Measurements from ENCODE around the gene NOL4L. TPM values are rescaled to one million over a fixed set of nuclear protein-coding genes. Genes with fewer than 3 reads are reported as not detected.
"Not testable (repeated sequence)": the region's sequence is repeated elsewhere in the genome, so short reads cannot be mapped to it uniquely, and the experiment has no call there.

Gene NOL4L
- polyA plus RNA-seq, 3 donors = 50.6 to 67.3 (median 57.2) TPM

DNA sequence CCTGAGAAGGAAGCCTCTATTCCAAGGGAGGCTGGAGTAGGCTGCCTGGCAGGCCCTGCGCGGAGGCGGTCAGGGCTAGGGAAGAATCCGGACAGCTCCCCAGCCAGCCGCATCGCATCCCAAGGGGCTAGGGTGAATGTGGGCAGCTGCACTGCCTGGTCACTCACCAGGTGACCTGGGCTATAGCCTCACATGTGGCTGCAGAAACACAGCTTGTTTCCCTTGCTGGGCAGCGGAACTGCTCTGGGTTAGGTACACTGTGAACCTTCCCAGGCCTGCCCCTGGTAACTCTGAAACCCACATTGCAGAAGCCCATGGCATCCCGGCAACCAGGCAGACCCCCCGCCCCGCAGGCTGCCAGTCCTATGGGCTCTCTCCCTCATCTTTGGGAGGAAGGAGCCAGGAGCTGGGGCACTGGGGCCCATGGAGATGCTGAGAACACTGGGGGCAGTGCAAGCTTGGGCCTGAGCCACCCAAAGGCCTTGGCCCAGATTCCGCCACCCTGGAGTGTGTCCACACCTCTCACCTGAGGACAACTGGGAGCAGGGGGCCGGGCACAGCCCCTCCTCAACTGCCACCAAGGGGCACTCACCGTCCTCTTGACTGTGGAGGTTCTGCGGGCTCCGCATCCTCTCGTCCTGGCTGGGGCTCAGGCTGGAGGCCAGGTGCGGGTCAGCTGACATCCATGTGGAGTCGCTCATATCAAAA is 111.0 kb downstream of the NOL4L start:
- no peak for DNase-seq (ENCODE audit: extremely low read depth in 1 of 11, low read depth in 9 of 11, low spot score in 4 of 11)

DNA sequence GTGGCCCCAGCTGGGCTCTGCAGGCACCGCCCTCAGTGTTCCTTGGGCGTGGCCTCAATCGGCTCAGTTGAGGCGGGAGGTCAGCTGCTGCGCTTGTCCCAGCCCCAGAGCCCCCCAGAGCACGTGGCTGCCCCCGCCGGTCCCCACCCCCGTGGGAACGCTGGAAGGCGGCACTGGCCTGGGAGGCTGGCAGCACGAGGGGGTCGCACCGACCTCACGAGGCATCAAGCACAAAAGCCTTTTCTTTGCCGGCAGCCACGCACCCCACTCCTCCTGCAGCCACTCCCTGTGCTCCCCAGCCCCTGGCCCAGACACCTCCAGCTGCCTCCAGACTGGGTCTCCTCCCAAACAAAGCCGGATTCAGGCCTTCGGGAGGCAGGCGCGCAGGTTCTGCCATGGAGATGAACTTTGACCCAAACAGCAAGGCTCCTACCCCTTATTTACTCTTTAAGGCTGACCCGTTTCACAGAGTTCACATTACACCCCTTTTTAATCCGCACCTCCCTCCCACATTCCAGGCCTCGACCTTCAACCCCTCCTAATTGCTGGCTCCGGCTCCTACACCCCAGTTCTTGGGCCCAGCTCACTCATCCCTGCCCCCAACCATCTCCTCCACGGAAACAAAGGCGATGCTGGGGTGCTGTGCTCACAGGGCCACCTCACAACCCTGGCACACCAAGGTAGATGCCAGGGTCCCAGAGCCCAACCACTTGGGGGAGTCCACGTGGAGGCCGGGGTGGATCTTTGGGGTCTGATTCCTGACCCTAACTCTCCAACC is 111.7 kb downstream of the NOL4L start:
- no peak for DNase-seq (ENCODE audit: extremely low read depth in 1 of 11, low read depth in 9 of 11, low spot score in 4 of 11)

DNA sequence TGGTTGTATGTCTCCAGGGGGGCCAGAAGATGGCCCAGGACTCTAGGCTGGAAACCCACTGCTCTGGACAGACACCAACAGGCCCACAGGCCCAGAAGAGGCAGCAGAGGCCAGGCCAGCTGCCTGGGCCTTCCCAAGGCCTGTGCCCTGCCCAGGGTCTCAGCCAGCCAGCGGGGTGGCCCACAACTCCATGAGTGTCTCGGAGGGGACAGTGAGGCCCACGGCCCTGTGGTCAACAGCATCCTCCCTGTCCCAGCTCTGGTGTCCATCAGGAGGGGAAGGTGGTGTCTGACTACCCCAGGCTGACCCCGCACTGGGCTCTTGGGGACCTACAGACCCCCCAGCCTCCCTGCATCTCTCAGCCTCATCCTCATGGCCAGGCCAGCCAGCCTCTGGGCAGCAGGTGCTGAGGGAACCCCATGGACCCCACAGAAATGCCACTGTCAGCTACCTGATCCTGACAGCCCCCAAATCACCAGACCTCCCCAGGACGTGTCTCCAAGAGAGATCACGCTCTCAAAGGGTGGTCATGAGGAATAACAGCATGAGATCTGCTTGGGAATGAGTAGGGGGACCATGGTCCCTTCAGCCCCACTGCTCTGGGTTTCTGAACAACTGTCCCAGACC is 112.4 kb downstream of the NOL4L start:
- DNase-seq (ENCODE audit: extremely low read depth in 1 of 11, low read depth in 9 of 11, low spot score in 4 of 11) = no peak

DNA sequence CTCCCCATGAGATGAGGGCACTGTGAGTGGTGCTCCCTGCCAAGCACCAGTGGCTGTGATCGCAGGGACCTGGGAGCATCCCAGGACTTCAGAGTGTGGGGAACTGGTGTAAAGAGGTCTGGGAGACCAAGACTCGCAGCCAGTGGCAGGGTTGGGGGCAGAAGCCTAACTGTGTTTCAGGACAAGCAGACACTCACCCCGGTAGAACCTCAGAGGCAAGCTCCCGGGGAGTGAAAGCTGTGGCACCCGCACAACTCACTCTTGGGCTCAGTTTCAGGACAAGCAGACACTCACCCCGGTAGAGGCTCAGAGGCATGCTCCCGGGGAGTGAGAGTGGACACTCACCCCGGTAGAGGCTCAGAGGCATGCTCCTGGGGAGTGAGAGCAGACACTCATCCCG is 114.2 kb downstream of the NOL4L start:
- no peak for DNase-seq (ENCODE audit: extremely low read depth in 1 of 11, low read depth in 9 of 11, low spot score in 4 of 11)

DNA sequence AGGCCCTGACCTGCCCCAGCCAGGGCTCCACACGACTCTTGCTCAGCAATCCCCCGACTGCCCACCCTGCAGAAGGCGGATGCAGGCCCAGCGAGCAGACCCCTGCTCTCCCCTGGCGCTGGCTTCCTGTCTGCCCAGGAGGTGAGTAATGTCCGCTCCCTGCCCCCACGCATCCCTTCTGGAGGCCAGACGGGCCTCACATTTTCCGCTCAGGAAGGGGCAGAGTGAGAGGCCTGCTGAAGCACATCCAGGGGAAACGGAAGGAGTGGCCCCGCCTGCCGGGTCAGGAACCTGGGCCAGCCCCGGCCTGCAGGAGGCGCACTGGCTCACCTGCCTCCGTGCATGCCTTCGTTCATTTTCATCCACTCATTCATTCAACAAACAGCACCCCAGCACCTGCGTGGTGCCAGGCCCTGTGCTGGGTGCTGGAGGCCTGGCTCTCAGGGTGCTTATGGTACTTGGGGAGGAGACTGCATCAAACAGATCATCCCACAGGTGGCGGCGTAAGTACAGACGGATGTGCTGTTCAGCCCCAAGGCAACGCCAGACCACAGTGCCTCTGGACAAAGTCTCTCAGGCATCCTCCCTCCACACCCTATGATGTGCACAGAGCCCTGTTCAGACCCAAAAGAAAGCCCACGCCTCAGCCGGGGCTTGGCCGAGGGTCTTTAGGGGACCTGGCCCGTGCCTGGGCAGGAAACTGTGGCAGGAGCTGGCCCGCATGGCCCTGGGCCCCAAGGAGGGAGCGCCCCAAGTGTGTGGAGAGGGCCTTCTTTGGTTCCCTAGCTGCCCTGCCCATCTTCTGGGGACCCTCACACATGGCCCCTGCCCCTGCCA is 114.9 kb downstream of the NOL4L start:
- peak in 3 of 11 donors; percentile 65 to 73 (median 73) for DNase-seq (ENCODE audit: extremely low read depth in 1 of 11, low read depth in 9 of 11, low spot score in 4 of 11)

DNA sequence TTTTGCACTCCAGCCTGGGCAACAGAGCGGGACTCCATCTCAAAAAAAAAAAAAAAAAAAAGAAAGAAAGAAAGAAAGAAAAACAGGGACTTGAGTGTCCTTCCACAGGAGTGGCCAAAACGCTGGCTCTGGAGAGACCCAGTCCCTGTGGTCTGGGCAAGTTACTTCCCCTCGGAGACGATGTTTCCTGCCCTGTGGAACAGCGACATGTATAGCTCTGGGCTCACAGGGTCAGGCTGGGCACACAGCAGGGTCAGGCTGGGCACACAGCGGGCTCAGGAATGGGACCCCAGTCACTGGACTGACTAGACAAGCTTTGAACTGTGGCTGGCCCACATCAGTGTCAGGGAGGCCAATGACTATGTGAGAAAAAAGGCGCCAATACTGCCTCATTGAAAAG is 116.3 kb downstream of the NOL4L start:
- no peak for DNase-seq (ENCODE audit: extremely low read depth in 1 of 11, low read depth in 9 of 11, low spot score in 4 of 11)

DNA sequence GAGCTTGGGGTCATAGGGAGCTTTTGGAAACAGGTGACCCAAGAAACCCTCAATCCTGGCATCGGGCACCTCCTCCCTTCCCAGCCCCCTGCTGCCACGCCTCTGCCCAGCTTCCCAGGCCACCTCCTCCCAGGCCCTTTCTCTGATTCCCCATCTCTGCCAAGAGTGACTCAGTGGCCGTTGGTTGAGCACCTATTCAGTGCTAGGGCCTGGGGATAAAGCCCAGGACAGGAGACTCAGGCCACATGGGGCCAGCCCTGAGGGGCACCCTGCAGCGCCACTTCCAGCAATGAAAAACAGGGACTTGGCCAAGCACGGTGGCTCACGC is 116.9 kb downstream of the NOL4L start:
- DNase-seq (ENCODE audit: extremely low read depth in 1 of 11, low read depth in 9 of 11, low spot score in 4 of 11) = no peak

DNA sequence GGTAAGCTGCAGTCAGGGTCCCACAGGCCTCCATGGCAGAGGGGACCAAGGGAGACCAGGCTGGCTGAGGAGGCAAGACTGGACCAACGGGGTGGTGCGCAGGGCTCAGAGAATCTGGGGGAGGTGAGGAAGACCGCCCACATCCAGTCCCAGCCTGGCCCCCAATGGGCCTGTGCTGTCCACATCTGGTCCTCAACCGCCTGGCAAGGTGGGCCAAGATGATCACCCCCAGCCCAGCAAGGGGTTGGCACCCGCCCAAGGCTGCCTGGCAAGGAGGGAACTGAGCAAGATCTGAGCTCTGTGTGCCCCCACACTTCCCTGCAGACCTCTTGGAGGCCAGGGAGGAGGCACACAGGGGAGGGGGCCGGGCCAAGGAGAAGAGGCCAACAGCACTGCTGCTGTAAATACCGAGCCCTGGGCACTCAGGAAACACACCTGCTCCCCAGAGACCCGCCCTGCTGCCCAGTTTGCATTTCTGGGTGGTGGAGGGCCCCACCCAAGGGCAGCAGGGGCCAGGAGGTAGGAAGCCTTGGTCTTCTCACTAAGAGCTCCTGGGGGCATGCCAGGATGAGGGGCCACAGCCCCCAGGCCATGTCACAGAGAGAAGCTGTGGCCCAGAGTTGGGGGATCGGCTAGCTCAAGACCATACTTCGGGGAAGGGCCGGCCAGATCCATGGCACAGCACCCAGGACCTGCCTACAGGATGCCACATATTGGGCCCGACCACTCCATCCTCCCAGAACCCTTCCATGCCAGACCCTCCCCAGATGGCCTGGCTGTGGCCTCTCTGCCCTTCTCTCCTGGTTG is 117.4 kb downstream of the NOL4L start:
- no peak for DNase-seq (ENCODE audit: extremely low read depth in 1 of 11, low read depth in 9 of 11, low spot score in 4 of 11)

DNA sequence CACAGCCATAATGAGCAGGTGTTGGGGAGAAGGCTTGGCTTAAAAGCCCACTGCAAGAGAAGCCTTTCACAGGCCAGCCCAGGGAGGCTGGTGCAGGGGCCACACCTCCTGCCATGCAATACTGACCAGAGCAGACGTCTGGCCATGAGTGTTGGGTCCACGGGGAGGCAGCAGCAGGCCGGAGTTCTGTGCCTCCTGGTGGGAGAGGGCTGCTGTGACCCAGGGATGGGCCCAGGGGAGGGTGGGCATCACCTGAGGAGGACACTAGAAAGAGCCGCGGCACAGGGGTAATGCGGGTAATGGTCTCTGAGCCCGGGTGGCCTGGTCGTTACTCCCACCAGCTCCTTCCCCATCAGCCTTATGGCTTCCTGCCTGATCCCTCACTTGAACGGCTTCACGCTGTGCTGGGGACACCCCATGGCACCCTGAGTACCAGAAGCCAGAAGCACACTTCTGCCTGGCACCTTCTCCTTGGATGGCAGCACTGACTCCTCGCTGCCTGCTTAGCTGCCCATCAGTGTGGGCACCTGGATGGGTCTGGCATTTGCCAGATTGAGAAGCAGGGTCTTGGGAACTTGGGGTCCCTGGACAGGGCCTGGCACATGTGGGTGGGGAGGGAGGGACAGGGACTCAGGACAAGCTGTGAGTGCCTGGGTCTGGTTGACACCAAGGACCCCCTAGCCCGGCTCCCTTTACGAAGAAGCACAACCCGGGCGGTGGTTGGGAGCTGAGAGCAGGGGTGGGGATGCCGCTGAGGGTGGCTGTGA is 118.2 kb downstream of the NOL4L start:
- DNase-seq (ENCODE audit: extremely low read depth in 1 of 11, low read depth in 9 of 11, low spot score in 4 of 11) = no peak

DNA sequence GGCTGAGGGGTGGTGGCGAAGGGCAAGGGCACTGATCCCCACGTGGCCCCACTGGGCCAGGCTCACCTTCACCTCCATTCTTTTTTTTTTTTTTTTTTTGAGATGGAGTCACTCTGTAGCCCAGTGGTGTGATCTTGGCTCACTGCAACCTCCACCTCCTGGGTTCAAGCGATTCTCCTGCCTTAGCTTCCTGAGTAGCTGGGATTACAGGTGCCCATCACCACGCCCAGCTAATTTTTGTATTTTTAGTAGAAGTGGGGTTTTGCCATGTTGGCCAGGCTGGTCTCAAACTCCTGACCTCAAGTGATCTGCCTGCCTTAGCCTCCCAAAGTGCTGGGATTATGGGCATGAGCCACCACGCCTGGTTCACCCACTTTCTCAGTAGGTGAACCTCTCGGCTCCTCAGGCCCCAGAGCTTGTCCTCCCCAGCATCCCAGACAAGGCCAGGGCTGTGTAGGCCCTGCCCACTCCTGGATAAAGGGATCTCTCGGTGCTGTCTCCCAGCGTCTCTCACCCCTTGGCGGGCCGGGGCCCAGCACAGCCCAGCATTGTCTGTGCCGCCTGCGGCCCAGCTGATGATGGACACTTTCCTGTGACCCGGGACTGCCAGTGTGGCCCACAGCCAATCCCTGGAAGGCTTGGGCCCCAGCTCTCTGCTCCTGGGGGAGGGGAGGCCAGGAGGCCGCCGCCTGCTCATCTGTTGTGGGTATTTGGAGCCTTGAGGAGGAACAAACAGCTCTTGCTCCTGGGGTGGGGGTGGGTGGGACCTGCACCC is 119.0 kb downstream of the NOL4L start:
- DNase-seq (ENCODE audit: extremely low read depth in 1 of 11, low read depth in 9 of 11, low spot score in 4 of 11) = not testable (repeated sequence)

DNA sequence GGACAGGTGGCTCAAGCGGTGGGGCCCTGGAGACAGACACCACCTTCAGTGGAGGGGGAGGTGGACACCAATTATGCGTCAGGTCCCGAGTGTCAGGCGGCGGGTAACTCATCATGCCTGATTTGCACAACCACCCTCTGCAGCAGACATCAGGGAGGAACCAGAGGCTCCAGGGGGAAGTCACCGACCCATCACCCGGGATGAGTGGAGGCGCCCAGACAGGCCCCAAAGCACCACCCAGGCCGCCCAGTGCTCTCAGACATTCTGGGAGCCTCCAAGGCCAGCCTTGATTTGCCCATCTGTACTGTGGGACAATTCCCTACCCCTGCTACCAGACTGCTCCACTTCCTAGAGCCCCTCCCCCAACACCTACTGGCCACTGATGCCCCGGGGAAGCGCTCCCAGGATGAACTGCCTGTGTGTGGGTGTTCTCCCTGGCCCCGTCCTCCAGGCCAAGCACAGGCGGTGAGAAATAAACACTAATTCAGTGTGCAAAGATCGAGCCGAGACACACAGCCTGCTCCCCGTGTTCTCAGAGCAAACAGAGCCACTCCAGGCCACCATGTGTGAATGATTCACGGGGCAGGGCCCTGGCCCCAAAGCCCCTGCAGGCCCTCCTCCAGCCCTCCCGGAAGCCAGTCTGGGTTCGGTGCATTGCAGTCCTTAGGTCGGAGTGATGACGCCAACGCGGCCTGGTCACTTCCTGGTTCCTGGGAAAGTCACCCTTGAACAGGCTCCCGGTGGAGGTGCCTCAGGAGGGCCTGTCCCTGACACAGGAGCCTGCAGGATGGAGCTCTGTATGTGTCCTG is 119.8 kb downstream of the NOL4L start:
- DNase-seq (ENCODE audit: extremely low read depth in 1 of 11, low read depth in 9 of 11, low spot score in 4 of 11) = peak in 2 of 11 donors; percentile 42 to 62

DNA sequence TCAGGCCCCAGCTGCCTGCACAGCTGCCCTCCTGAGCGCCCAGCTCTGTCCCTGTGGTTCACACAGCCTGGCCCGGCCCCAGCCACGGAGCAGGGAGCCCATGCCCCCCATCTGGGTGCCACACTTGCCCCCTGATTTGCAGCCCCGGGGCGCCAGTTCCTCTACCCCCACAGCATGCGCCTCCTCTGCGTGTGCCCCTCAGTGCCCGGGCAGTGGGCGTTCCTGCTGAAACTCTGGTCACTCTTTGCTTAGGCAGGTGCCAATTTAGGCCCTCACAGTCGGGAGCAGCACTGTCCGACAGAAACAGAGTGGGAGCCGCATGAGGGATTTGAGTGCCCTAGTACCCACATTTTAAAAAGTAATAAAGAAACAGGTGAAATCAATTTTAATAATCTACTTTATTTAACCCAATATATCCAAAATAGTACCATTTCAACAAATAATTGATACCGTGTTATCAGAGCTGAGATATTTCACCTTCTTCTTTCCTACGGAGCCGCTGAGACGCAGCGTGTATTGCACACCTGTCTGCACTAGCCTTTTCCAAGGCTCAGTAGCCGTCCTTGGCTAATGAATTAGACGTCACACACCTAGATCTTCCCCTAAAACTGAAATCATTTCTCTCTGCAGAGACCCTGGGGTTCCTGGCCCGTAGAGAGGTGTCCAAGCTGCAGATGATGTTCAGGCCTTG is 120.6 kb downstream of the NOL4L start:
- no peak for DNase-seq (ENCODE audit: extremely low read depth in 1 of 11, low read depth in 9 of 11, low spot score in 4 of 11)

DNA sequence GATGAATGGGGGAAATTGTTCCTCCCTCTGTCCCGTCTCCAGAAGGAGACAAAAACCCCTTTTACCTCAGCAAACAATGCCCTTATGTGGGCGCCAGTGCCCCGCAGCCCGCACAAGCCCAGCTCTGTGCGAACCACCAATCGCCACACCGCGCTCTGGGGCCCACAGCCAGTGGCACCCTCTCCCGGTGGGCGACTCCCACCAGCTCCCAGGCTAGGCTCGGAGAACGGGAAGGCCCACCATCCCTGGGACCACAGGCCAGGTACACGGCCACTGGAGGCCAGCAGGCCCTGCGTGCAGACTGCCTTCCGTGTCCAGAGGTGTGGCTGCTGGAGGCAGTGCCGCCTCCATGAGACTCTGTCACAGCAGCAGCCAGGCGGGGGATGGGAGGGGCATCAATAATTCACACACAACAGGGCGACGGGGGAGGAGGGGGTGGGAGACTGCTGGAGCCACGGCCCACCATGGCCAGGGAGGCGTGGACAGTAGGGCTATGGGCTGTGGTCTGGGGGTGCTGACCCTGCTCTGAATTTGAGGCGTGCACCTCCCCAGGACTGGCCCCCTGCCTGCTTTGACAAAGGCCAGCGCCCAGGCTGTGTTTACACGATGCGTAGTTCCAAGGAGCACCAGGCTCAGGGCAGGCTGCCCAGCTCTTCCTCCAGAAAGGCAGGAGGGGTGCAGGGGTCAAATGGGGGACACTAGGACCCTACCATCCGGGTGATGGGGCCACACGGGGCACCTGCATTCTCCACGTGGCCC is 121.3 kb downstream of the NOL4L start:
- DNase-seq (ENCODE audit: extremely low read depth in 1 of 11, low read depth in 9 of 11, low spot score in 4 of 11) = peak in 2 of 11 donors; percentile 51 to 52

DNA sequence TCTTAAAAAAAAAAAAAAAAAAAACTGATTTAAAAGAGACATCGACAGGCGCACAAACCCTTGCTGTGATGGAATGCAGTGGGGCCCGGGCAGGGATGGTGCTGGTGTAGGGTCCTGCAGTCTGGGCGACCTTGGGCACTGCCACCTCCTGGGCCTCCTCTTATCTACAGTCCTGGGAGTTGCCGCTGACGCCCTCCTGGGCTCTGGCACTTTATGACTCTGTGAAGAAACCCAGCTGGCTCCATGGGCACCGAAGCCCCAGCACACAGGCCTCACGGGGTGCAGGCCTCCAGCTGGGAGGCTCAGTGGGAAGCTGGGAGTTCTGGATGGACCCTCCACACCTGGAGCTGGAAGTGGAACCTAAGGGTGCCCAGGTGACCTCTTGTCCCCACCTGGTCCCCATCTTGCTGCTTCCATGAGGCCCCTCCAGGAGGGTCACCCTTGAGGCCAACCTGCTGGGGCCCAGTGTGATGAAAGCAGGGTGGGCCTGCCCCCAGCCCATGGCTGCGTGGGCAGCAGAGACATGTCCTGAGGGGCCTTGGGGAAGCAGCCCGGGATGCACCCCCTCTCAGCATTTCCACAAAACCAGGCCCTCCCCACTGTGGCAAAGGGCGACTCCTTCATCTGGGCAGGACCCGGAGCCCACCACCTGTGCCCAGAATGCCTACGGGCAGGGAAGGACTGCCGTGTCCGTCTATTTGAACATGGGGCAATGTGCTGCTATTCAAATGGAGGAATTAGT is 122.1 kb downstream of the NOL4L start:
- no peak for DNase-seq (ENCODE audit: extremely low read depth in 1 of 11, low read depth in 9 of 11, low spot score in 4 of 11)
